Liver (tissue), 9 donors: Measurements from ENCODE around the gene RTN4. TPM values are rescaled to one million over a fixed set of nuclear protein-coding genes. Genes with fewer than 3 reads are reported as not detected.
"Not testable (repeated sequence)": the region's sequence is repeated elsewhere in the genome, so short reads cannot be mapped to it uniquely, and the experiment has no call there.

Experiments
- DNase-seq: peaks from one replicate; pipeline ENCODE4 v3.0.0-alpha.2; 2017; ENCODE audit warnings: low spot score
- H3K27ac ChIP-seq, 2 donors: one replicate each; pipeline ENCODE4 v1.7.0; 2013; ENCODE audit warnings: inconsistent platforms in 2 of 2, low read length in 2 of 2, control low read depth in 1 of 2, low read depth in 1 of 2, mild to moderate bottlenecking in 1 of 2
- H3K27me3 ChIP-seq, 4 donors: one replicate each; pipeline versions ENCODE4 v1.6.1 to v1.7.0; 2013; ENCODE audit warnings: low read length in 3 of 4, inconsistent platforms in 1 of 4, mild to moderate bottlenecking in 1 of 4, moderate library complexity in 1 of 4; ENCODE audit not compliant: control insufficient read depth in 4 of 4, insufficient read depth in 4 of 4
- H3K36me3 ChIP-seq, 4 donors: one replicate each; pipeline versions ENCODE4 v1.6.1 to v1.7.0; 2013; ENCODE audit warnings: low read length in 3 of 4, mild to moderate bottlenecking in 3 of 4, low read depth in 1 of 4, moderate library complexity in 1 of 4; ENCODE audit not compliant: control insufficient read depth in 4 of 4, insufficient read depth in 3 of 4
- H3K4me1 ChIP-seq, 4 donors: one replicate each; pipeline versions ENCODE4 v1.6.1 to v1.7.0; 2013; ENCODE audit warnings: low read length in 3 of 4, mild to moderate bottlenecking in 3 of 4, moderate library complexity in 1 of 4; ENCODE audit not compliant: control insufficient read depth in 4 of 4, insufficient read depth in 4 of 4
- H3K4me3 ChIP-seq, 3 donors: one replicate each; pipeline versions ENCODE4 v1.6.1 to v1.7.0; 2013; ENCODE audit warnings: low read length in 3 of 3, control low read depth in 1 of 3, low read depth in 1 of 3, mild to moderate bottlenecking in 1 of 3
- H3K9ac ChIP-seq, 2 donors: one replicate each; pipeline ENCODE4 v1.7.0; 2013; ENCODE audit warnings: low read length in 2 of 2, mild to moderate bottlenecking in 2 of 2, moderate library complexity in 2 of 2, control low read depth in 1 of 2, low read depth in 1 of 2
- H3K9me3 ChIP-seq, 4 donors: one replicate each; pipeline versions ENCODE4 v1.6.1 to v1.7.0; 2013; ENCODE audit warnings: low read length in 3 of 4; ENCODE audit not compliant: control insufficient read depth in 4 of 4
- EGR1 ChIP-seq, 2 donors: IDR thresholded peaks; 2 replicates each; pipeline ENCODE4 v1.6.1; 2016 to 2018; ENCODE audit warnings: antibody characterized with exemption in 2 of 2, low read depth in 2 of 2
- FOXA1 ChIP-seq: IDR thresholded peaks from 2 replicates; pipeline ENCODE4 v1.6.1; 2016; ENCODE audit warnings: antibody characterized with exemption
- HNF4G ChIP-seq: IDR thresholded peaks from 2 replicates; pipeline ENCODE4 v1.6.1; 2016; ENCODE audit warnings: antibody characterized with exemption
- MAX ChIP-seq: IDR thresholded peaks from 2 replicates; pipeline ENCODE4 v1.6.1; 2016; ENCODE audit warnings: antibody characterized with exemption
- NR2F2 ChIP-seq: IDR thresholded peaks from 2 replicates; pipeline ENCODE4 v1.6.1; 2016; ENCODE audit warnings: antibody characterized with exemption
- REST ChIP-seq: IDR thresholded peaks from 2 replicates; pipeline ENCODE4 v1.6.1; 2016; ENCODE audit warnings: antibody characterized with exemption, mild to moderate bottlenecking
- RXRA ChIP-seq, 2 donors: IDR thresholded peaks; 2 replicates each; pipeline ENCODE4 v1.6.1; 2017 to 2018; ENCODE audit warnings: antibody characterized with exemption in 2 of 2, mild to moderate bottlenecking in 1 of 2
- SP1 ChIP-seq: IDR thresholded peaks from 2 replicates; pipeline ENCODE4 v1.6.1; 2018; ENCODE audit warnings: antibody characterized with exemption, mild to moderate bottlenecking
- TAF1 ChIP-seq: conservative IDR thresholded peaks from 2 replicates; pipeline ENCODE4 v1.6.1; 2016; ENCODE audit warnings: antibody characterized with exemption, mild to moderate bottlenecking
- YY1 ChIP-seq: IDR thresholded peaks from 2 replicates; pipeline ENCODE4 v1.6.1; 2016; ENCODE audit warnings: antibody characterized with exemption, mild to moderate bottlenecking
- WGBS: extraction: QIAGEN DNeasy Blood & Tissue Kit; methylation state at CpG from one replicate; pipeline ENCODE4 v1.1.7; 2013; 5-methylcytosine and 5-hydroxymethylcytosine counted together
- polyA plus RNA-seq, 2 donors: library from polyadenylated mRNA; stranded (reverse) in 1 of 2; unstranded in 1 of 2; fragments of 200-250 nt in 1 of 2; fragments of >200 nt in 1 of 2; fragmentation: Nextera tagmentation in 1 of 2; extraction: Ambion mirVana in 1 of 2; gene quantifications; one replicate each; pipeline versions ENCODE4 v1.2.1 to v1.2.3, GENCODE V29; 2013 to 2015
- total RNA-seq, 2 donors: library from RNA; depleted of rRNA; stranded (reverse); fragments of >200 nt; gene quantifications; one replicate each; pipeline ENCODE4 v1.2.3, GENCODE V29; 2014
- TF ChIP-seq, protein P1 (sequence below): IDR thresholded peaks from 2 replicates; pipeline ENCODE4 v1.6.1; 2016; ENCODE audit warnings: antibody characterized with exemption
- TF ChIP-seq, protein P2 (sequence below): fragments of 150-350 bp; IDR thresholded peaks from 2 replicates; pipeline ENCODE4 v1.5.1; 2017; ENCODE audit warnings: improper control_type of control experiment, low read depth, low read length; ENCODE audit not compliant: missing input control
- donor health status: healthy.
- donor health status: healthy.
- donor health status: healthy.
- donor health status: healthy.
- donor health status: healthy.

The RTN4 gene
- total and polyA plus RNA-seq, 4 donors: 73.5 to 348 (median 151) TPM

GRCh38 chr2:55092439-55092838 lies 42.2 kb upstream of the RTN4 start:
- Histone ChIP-seq H3K27me3 (no peaks in the 10 kb centered on the region), H3K4me1 (no peaks in the 10 kb centered on the region), H3K27ac (no peak overlapping the region), H3K9ac (no peak overlapping the region), H3K9me3 (no peaks in the 10 kb centered on the region), H3K4me3 (no peak overlapping the region), H3K36me3 (no peaks in the 10 kb centered on the region)
- no peak for TF ChIP-seq REST
- 92% methylated on average over 6 of the region's 6 CpGs for WGBS
- no peak for DNase-seq

DNA sequence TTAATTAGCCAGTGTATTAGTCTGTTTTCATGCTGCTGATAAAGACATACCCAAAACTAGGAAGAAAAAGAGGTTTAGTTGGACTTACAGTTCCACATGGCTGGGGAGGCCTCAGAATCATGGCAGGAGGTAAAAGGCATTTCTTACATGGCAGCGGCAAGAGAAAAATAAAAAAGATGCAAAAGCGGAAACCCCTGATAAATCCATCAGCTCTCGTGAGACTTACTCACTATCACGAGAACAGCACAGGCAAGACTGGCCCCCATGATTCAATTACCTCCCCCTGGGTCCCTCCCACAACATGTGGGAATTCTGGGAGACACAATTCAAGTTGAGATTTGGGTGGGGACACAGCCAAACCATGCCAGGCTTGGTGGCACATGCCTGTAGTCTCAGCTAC lies 41.4 kb upstream of the RTN4 start:
- 90% methylated on average over 4 of the region's 4 CpGs for WGBS
- H3K27ac ChIP-seq: not testable (repeated sequence)

DNA sequence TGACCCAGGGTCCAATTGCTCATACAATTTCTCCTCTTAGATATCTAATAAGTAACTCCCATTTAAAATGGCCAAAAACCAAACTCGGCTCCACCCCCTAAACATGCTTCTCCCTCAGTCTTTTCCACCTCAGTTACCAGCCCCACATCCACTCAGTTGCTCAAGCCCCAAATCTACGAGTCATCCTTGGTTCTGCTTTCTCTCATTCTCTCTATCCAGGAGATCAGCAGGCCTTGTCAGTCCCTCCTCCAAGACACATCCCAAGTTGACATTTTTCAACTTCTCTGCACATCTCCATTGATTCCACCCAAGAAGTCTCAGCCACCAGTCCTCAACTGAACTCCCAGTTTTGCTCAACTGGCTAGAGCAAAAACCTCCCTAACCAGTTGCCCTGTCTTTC lies 40.5 kb upstream of the RTN4 start:
- TF ChIP-seq REST (no peak), TAF1 (no peak), YY1 (no peak), RXRA (IDR thresholded peaks at IDR 0.05) (no peak), MAX (no peak), FOXA1 (no peak), EGR1 (IDR thresholded peaks at IDR 0.05; ENCODE audit: low read depth in 2 of 2) (no peak), NR2F2 (no peak), SP1 (no peak), HNF4G (no peak)
- TF ChIP-seq, protein P1, sequence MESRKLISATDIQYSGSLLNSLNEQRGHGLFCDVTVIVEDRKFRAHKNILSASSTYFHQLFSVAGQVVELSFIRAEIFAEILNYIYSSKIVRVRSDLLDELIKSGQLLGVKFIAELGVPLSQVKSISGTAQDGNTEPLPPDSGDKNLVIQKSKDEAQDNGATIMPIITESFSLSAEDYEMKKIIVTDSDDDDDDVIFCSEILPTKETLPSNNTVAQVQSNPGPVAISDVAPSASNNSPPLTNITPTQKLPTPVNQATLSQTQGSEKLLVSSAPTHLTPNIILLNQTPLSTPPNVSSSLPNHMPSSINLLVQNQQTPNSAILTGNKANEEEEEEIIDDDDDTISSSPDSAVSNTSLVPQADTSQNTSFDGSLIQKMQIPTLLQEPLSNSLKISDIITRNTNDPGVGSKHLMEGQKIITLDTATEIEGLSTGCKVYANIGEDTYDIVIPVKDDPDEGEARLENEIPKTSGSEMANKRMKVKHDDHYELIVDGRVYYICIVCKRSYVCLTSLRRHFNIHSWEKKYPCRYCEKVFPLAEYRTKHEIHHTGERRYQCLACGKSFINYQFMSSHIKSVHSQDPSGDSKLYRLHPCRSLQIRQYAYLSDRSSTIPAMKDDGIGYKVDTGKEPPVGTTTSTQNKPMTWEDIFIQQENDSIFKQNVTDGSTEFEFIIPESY: no peak
- TF ChIP-seq, protein P2, sequence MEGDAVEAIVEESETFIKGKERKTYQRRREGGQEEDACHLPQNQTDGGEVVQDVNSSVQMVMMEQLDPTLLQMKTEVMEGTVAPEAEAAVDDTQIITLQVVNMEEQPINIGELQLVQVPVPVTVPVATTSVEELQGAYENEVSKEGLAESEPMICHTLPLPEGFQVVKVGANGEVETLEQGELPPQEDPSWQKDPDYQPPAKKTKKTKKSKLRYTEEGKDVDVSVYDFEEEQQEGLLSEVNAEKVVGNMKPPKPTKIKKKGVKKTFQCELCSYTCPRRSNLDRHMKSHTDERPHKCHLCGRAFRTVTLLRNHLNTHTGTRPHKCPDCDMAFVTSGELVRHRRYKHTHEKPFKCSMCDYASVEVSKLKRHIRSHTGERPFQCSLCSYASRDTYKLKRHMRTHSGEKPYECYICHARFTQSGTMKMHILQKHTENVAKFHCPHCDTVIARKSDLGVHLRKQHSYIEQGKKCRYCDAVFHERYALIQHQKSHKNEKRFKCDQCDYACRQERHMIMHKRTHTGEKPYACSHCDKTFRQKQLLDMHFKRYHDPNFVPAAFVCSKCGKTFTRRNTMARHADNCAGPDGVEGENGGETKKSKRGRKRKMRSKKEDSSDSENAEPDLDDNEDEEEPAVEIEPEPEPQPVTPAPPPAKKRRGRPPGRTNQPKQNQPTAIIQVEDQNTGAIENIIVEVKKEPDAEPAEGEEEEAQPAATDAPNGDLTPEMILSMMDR: no peak
- DNase-seq: no peak
- no peak overlapping the region for H3K27ac ChIP-seq
- no peak overlapping the region for H3K9ac ChIP-seq
- 87% methylated on average over 2 of the region's 2 CpGs for WGBS
- no peaks in the 10 kb centered on the region for H3K4me1 ChIP-seq
- no peaks in the 10 kb centered on the region for H3K36me3 ChIP-seq
- no peaks in the 10 kb centered on the region for H3K27me3 ChIP-seq
- H3K4me3 ChIP-seq: no peak overlapping the region
- H3K9me3 ChIP-seq: no peaks in the 10 kb centered on the region

More for the DNA sequence above, 41.4 kb upstream of the RTN4 start:
- H3K36me3 ChIP-seq, H3K4me1 ChIP-seq, DNase-seq, H3K9me3 ChIP-seq, H3K4me3 ChIP-seq, H3K27me3 ChIP-seq, H3K9ac ChIP-seq: not testable (repeated sequence)
